ENCODE measurements around the gene DSE.

Gene DSE

DNA sequence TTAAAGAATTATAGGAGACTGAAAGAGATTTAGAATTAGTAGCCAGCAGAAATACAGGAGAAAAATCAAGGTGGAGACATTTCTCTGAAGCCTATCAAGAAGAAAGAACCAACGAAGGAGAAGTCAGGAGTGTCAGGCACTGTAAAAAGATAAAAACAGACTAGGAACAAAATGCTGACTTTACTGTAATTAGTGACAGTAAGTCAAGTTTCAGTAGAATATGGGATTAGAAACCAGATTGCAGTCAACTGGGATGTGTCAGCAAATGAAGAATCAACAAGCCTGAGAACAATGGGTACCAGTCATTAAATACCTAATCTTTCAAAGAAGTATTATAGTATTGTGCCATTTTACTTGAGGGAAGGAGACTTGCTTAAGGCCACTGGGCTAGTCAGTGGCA lies 112.0 kb downstream of the DSE start:
- no peak for TF ChIP-seq ZFX (IDR thresholded peaks at IDR 0.05; ENCODE audit: borderline replicate concordance)
- TF ChIP-seq, protein P1, sequence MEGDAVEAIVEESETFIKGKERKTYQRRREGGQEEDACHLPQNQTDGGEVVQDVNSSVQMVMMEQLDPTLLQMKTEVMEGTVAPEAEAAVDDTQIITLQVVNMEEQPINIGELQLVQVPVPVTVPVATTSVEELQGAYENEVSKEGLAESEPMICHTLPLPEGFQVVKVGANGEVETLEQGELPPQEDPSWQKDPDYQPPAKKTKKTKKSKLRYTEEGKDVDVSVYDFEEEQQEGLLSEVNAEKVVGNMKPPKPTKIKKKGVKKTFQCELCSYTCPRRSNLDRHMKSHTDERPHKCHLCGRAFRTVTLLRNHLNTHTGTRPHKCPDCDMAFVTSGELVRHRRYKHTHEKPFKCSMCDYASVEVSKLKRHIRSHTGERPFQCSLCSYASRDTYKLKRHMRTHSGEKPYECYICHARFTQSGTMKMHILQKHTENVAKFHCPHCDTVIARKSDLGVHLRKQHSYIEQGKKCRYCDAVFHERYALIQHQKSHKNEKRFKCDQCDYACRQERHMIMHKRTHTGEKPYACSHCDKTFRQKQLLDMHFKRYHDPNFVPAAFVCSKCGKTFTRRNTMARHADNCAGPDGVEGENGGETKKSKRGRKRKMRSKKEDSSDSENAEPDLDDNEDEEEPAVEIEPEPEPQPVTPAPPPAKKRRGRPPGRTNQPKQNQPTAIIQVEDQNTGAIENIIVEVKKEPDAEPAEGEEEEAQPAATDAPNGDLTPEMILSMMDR (IDR thresholded peaks at IDR 0.05): no peak
- H3K27ac ChIP-seq: no peak overlapping the region

DNA sequence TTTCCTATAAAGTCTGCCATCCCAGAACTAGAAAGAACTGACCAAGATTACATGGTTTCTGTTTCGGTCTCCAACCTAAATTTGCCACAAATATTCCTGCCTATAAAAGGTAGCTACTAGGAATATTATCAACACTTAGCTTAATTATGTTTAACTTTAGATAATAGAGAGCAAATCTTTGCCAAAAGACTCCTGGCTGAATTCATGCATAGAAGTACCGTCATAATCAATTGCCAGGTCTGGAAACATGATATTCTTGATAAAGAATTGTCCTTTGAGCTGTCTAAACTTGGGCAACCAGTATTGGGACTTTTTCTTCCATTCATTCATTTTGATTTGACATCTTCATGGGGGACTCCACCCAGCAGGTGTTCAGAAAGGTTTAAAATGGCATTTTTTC lies 112.9 kb downstream of the DSE start:
- no peak overlapping the region for H3K27ac ChIP-seq
- no peak for TF ChIP-seq ZFX (IDR thresholded peaks at IDR 0.05; ENCODE audit: borderline replicate concordance)
- TF ChIP-seq, protein P1 (IDR thresholded peaks at IDR 0.05): no peak

- TF ChIP-seq, protein P1 (IDR thresholded peaks at IDR 0.05): no peak
- TF ChIP-seq ZFX (IDR thresholded peaks at IDR 0.05; ENCODE audit: borderline replicate concordance): no peak
- H3K27ac ChIP-seq: no peak overlapping the region
Measured at GRCh38 chr6:116485559-116486184, 114.9 kb downstream of the DSE start.

GRCh38 chr6:116491610-116492330 lies 121.0 kb downstream of the DSE start:
- no peak overlapping the region for H3K27ac ChIP-seq
- TF ChIP-seq, protein P1 (IDR thresholded peaks at IDR 0.05): no peak
- TF ChIP-seq ZFX (IDR thresholded peaks at IDR 0.05; ENCODE audit: borderline replicate concordance): no peak

DNA sequence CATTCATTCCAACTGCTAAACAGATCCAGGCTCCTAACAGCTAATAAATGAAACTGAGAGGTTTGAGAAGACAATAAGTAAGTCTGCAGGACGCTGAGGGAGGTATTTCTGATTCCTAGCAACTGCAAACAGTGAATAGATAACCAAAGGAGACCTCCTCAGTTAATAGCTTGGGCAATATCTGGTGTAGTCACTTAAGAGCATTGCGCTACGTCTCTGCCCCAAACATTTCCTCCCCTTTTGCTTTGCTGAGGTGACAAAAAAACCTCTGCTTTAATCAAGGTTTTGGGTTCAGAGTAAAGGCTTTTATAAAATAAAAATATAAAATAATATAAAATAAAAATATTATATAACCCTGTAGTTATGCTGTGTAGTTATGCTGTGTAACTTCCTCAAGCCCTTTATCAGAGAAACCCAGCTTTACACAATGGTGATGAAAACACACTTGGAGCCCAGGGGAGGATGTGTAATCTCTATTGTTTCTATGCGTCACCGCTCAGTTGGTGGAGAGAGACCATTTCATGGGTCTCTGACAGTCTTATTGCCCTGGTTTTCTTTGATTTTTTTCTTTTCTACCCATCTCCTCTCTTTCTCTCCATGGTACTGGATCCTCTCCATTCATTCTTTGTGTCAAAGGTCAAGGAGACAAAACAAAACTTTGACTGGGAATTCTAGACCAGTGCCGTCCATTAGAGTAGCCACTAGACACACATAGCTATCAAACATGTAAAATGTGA lies 121.8 kb downstream of the DSE start:
- no peak overlapping the region for H3K27ac ChIP-seq

More for the DNA sequence above, 121.8 kb downstream of the DSE start:
- no peak for TF ChIP-seq ZFX (IDR thresholded peaks at IDR 0.05; ENCODE audit: borderline replicate concordance)
- TF ChIP-seq, protein P1 (IDR thresholded peaks at IDR 0.05): no peak
